Endothelial cell of umbilical vein (primary cell): ENCODE data around the gene TMEM14A. TPM values are rescaled to one million over a fixed set of nuclear protein-coding genes. Genes with fewer than 3 reads are reported as not detected.

Experiments used
- BruUV-seq: library from RNA; stranded (reverse); fragments of 400-500 nt; replicated peaks from 2 replicates; lab custom pipeline; 2021; lab: Mats Ljungman, UMichigan
- CTCF ChIA-PET: fragments of 300-600, 350-600 bp; sonication (Branson Sonifier 250); formaldehyde crosslinking; loops from one replicate; lab custom pipeline; 2021; ENCODE audit warnings: antibody characterized with exemption, inconsistent platforms; lab: Charles Lee
- POLR2A ChIA-PET: fragments of 300-600, 350-600 bp; sonication (Branson Sonifier 250); formaldehyde crosslinking; loops from one replicate; lab custom pipeline; 2021; ENCODE audit warnings: antibody characterized with exemption, inconsistent platforms; lab: Charles Lee
- DNase-seq: peaks from one replicate; pipeline ENCODE4 v3.0.0-alpha.2; 2011; ENCODE audit warnings: low read depth, low spot score
- FAIRE-seq: peaks from 2 replicates; lab custom pipeline; 2011; peaks lifted over from hg19 to GRCh38; lab: Jason Lieb, UNC
- H2AFZ ChIP-seq: 2 replicates; pipeline ENCODE4 v1.6.0; 2012; ENCODE audit warnings: low read depth, low read length, control low read depth, inconsistent platforms
- H3K27ac ChIP-seq: 2 replicates; pipeline ENCODE4 v1.5.1; 2011; ENCODE audit warnings: low read depth, mild to moderate bottlenecking, control low read depth, low read length, moderate library complexity; ENCODE audit not compliant: insufficient read depth
- H3K27me3 ChIP-seq, 2 experiments: 2 replicates each; pipeline versions ENCODE4 v1.6.0 to v1.6.1; 2011; ENCODE audit warnings: low read length in 2 of 2, mixed read lengths in 1 of 2; ENCODE audit not compliant: control insufficient read depth in 2 of 2, insufficient read depth in 2 of 2
- H3K36me3 ChIP-seq, 2 experiments: 2 replicates in 1 of 2; 3 replicates in 1 of 2; pipeline ENCODE4 v1.5.1; 2011; ENCODE audit warnings: low read length in 2 of 2, mild to moderate bottlenecking in 1 of 2, moderate library complexity in 1 of 2; ENCODE audit not compliant: control insufficient read depth in 2 of 2, insufficient read depth in 2 of 2; ENCODE audit errors: extremely low read depth in 1 of 2
- H3K4me1 ChIP-seq: 3 replicates; pipeline ENCODE4 v1.5.1; 2011; ENCODE audit warnings: mild to moderate bottlenecking, low read length; ENCODE audit not compliant: control insufficient read depth, insufficient read depth; ENCODE audit errors: extremely low read depth
- H3K4me2 ChIP-seq: 2 replicates; pipeline ENCODE4 v1.6.1; 2011; ENCODE audit warnings: low read length, control low read depth, mixed read lengths; ENCODE audit not compliant: insufficient read depth
- H3K4me3 ChIP-seq, 3 experiments: fragments of 200-600 bp in 1 of 3; sonication (generic), shearing (Covaris generic) in 1 of 3; replicated peaks in 1 of 3; 2 replicates each; pipeline ENCODE4 v1.5.1; 2011 to 2016; ENCODE audit warnings: control low read depth in 3 of 3, low read length in 3 of 3, mild to moderate bottlenecking in 2 of 3, inconsistent platforms in 1 of 3, low read depth in 1 of 3, moderate library complexity in 1 of 3; ENCODE audit not compliant: insufficient read depth in 1 of 3
- H3K79me2 ChIP-seq: 2 replicates; pipeline ENCODE4 v1.6.0; 2012; ENCODE audit warnings: low read length, inconsistent platforms; ENCODE audit not compliant: control insufficient read depth, insufficient read depth
- H3K9ac ChIP-seq: replicated peaks from 2 replicates; pipeline ENCODE3; 2011; ENCODE audit warnings: low read length, control low read depth; ENCODE audit not compliant: insufficient read depth; ENCODE audit errors: extremely low read depth
- H3K9me1 ChIP-seq: replicated peaks from 3 replicates; pipeline ENCODE4 v1.6.0; 2011; ENCODE audit warnings: mild to moderate bottlenecking, low read length; ENCODE audit not compliant: control insufficient read depth, insufficient read depth; ENCODE audit errors: extremely low read depth
- H3K9me3 ChIP-seq: replicated peaks from 2 replicates; pipeline ENCODE4 v1.5.1; 2012; ENCODE audit warnings: low read length, inconsistent platforms; ENCODE audit not compliant: control insufficient read depth, insufficient read depth
- H4K20me1 ChIP-seq: replicated peaks from 2 replicates; pipeline ENCODE3; 2011; ENCODE audit warnings: mild to moderate bottlenecking, low read length; ENCODE audit not compliant: control insufficient read depth, insufficient read depth; ENCODE audit errors: extremely low read depth
- CTCF ChIP-seq, 2 donors: IDR thresholded peaks; 1 replicate in 1 of 2; 2 replicates in 1 of 2; pipeline ENCODE4 v1.5.1; 2011; ENCODE audit warnings: low read length in 2 of 2, mild to moderate bottlenecking in 2 of 2, moderate library complexity in 2 of 2, control low read depth in 1 of 2, inconsistent platforms in 1 of 2, low read depth in 1 of 2; ENCODE audit not compliant: insufficient read depth in 1 of 2; ENCODE audit errors: extremely low read depth in 1 of 2
- EZH2 ChIP-seq: IDR thresholded peaks from 2 replicates; pipeline ENCODE4 v1.6.1; 2012; ENCODE audit warnings: borderline replicate concordance, low read depth, mild to moderate bottlenecking, moderate library complexity, low read length, inconsistent platforms; ENCODE audit not compliant: severe bottlenecking
- FOS ChIP-seq: IDR thresholded peaks from 2 replicates; pipeline ENCODE4 v1.6.1; 2011; ENCODE audit warnings: mild to moderate bottlenecking, low read length, moderate library complexity, borderline replicate concordance; ENCODE audit not compliant: insufficient read depth
- GATA2 ChIP-seq: IDR thresholded peaks from 2 replicates; pipeline ENCODE4 v1.7.0; 2011; ENCODE audit warnings: low read depth, mild to moderate bottlenecking, moderate library complexity, mixed read lengths, low read length; ENCODE audit not compliant: insufficient read length, insufficient read depth
- JUN ChIP-seq: IDR thresholded peaks from 2 replicates; pipeline ENCODE4 v1.6.1; 2011; ENCODE audit warnings: borderline replicate concordance, low read depth; ENCODE audit not compliant: insufficient read length, insufficient read depth
- MYC ChIP-seq: IDR thresholded peaks from one replicate; pipeline ENCODE4 v1.6.1; 2011; ENCODE audit warnings: mild to moderate bottlenecking, low read depth, low read length
- POLR2A ChIP-seq: IDR thresholded peaks from 2 replicates; pipeline ENCODE4 v1.6.1; 2012; ENCODE audit warnings: low read depth, mild to moderate bottlenecking, control low read depth, low read length
- POLR2AphosphoS5 ChIP-seq: IDR thresholded peaks from 2 replicates; pipeline ENCODE4 v1.6.1; 2012; ENCODE audit warnings: low read depth, mild to moderate bottlenecking, control low read depth, low read length, moderate library complexity; ENCODE audit not compliant: insufficient read depth
- dilution Hi-C: fragments of 300-500 bp; cut with MboI; formaldehyde crosslinking; loops from one replicate; pipeline ENCODE4 v1.15.0; 2019; ENCODE audit warnings: low sequenced_read_pairs; ENCODE audit not compliant: extremely low pct_ligation_motif_present
- intact Hi-C: fragments of 100-400 bp; cut with micrococcal nuclease; formaldehyde crosslinking; loops from one replicate; pipeline ENCODE4 v1.10.0; 2022
- polyA plus RNA-seq, 4 experiments: library from polyadenylated mRNA; depleted of rRNA in 3 of 4; stranded (reverse) in 3 of 4; unstranded in 1 of 4; fragments of >200 nt; gene quantifications; 2 replicates each; pipeline versions ENCODE4 v1.2.1 to v1.2.3, GENCODE V29; 2011 to 2012; ENCODE audit warnings: missing spikeins in 1 of 4
- total RNA-seq: library from RNA; stranded (reverse); gene quantifications from 2 replicates; pipeline ENCODE4 v1.2.3, GENCODE V29; 2021
- TF ChIP-seq, protein P1 (sequence below): IDR thresholded peaks from 2 replicates; pipeline ENCODE4 v1.6.1; 2011; ENCODE audit not compliant: insufficient read depth, insufficient read length

Gene TMEM14A
- total and polyA plus RNA-seq, 2 donors (not counting 3 experiments of a cell fraction or from before 2014, with no cell fraction given): 19.5 to 33.7 TPM

DNA sequence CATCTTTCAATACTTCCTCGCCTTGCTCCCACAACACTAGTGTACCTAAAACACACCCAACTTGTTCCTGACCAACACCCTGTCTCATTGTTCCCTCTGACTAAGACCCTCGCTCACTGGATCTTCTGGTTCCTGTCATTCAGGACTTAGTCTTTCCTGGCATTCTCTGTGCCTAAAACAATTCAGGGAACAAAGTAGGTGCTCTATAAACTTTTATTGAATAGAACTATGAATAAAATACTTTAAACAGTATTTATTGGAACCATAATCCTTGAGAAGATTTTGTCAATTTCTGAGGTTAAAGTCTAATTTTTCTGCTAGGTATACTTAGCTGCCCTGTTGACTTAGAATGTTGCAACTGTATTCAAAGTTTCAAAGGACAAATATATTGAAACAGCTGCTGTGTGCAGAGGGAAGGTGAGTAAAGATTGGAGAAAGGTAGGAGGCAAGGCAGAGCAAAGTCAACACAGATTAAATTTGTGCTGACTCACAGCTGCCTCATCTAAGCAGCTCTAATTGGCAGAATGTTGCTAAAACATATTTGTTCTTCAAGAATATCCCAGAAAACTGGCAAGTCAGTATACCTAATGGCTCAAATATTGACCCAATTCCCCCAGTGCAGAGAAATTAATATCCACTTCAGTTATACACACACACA, 54.8 kb downstream of the TMEM14A start:
- H3K4me2 ChIP-seq: no peak overlapping the region

More for the DNA sequence above, 54.8 kb downstream of the TMEM14A start:
- Histone ChIP-seq H3K27me3 (peaks cover 0 to 2% of the 10 kb centered on the region in 2 experiments), H3K9me3 (no peaks in the 10 kb centered on the region), H3K4me1 (no peaks in the 10 kb centered on the region), H3K27ac (no peak overlapping the region), H3K4me3 (no peak overlapping the region), H4K20me1 (no peaks in the 10 kb centered on the region), H3K9me1 (no peaks in the 10 kb centered on the region), H3K9ac (no peak overlapping the region), H2AFZ (no peak overlapping the region), H3K36me3 (no peaks in the 10 kb centered on the region), H3K79me2 (no peaks in the 10 kb centered on the region)
- BruUV-seq: no TSS peak
- intact Hi-C loops (no loop called here), dilution Hi-C loops (no loop called here)
- FAIRE-seq (no peak), DNase-seq (no peak)
- CTCF ChIA-PET: interaction anchor here (1.0 to 2.2 kb wide), 4 partner anchors 8 to 760 kb away, joined by 3 to 8 read pairs (median 4); partner anchors contain the start of gene FBXO9
- TF ChIP-seq GATA2 (no peak), POLR2AphosphoS5 (no peak), CTCF (IDR thresholded peaks at IDR 0.05; ENCODE audit: extremely low read depth in 1 of 2, insufficient read depth in 1 of 2, low read depth in 1 of 2, low read length in 2 of 2) (no peak), JUN (no peak), EZH2 (no peak), MYC (no peak), POLR2A (no peak), FOS (no peak)
- TF ChIP-seq, protein P1, sequence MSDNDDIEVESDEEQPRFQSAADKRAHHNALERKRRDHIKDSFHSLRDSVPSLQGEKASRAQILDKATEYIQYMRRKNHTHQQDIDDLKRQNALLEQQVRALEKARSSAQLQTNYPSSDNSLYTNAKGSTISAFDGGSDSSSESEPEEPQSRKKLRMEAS: no peak
- POLR2A ChIA-PET: no interaction called here
